Measurements from ENCODE around the gene PPP2R2C. TPM values are rescaled to one million over a fixed set of nuclear protein-coding genes. Genes with fewer than 3 reads are reported as not detected.

Gene PPP2R2C
- total RNA-seq, 2 donors from 2014 or later = 0.66 to 0.78 TPM

- no peaks in the 10 kb centered on the region for H3K36me3 ChIP-seq (replicated peaks in 1 of 2; ENCODE audit: insufficient read depth in 1 of 2, low read depth in 2 of 2)
Measured at GRCh38 chr4:6325788-6326290, 146.6 kb downstream of the PPP2R2C start.

DNA sequence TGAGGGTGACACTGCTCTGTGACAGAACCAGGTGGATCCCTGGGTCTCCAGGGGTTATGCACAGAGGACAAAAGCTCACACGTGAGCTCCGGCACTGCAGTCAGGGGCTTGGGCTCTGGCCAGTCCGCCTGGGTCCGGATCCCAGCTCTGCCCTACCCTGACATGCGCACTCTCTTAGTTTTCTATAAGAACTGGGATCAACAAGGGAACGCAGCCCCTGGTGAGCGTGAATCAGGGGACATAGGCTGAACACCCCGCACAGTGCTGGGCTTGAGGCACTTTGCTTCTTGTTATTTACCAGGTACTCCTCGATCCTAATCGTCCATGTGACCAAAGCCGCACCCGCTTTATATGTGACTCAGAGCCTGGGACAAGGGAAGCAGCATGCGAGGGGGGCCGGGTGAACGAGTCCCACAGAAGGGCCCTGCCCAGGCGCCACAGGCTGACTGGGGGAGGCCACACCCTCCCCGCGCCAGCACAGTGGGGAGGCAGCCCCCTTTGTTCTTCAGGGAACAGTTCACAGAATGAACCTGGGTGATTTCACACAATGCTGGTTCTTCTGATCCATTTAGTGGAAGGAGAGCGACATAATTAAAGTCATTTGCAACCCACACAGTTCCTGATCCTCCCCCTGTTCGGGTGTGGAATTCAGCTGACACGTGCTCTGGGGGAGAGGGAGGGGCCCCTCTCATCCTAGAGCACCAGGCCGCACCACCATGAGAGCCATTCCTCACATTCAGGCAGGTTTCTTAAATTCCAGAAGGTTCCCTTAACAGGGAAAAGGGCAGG, 147.2 kb downstream of the PPP2R2C start:
- no peak for ATAC-seq
- Histone ChIP-seq H3K9me3 (no peaks in the 10 kb centered on the region), H3K4me3 (no peak overlapping the region), H3K27ac (no peak overlapping the region), H3K36me3 (replicated peaks in 1 of 2; ENCODE audit: insufficient read depth in 1 of 2, low read depth in 2 of 2) (no peaks in the 10 kb centered on the region), H3K27me3 (no peaks in the 10 kb centered on the region), H3K4me1 (no peaks in the 10 kb centered on the region)
- TF ChIP-seq POLR2A (IDR thresholded peaks at IDR 0.05) = no peak
- TF ChIP-seq, protein P1, sequence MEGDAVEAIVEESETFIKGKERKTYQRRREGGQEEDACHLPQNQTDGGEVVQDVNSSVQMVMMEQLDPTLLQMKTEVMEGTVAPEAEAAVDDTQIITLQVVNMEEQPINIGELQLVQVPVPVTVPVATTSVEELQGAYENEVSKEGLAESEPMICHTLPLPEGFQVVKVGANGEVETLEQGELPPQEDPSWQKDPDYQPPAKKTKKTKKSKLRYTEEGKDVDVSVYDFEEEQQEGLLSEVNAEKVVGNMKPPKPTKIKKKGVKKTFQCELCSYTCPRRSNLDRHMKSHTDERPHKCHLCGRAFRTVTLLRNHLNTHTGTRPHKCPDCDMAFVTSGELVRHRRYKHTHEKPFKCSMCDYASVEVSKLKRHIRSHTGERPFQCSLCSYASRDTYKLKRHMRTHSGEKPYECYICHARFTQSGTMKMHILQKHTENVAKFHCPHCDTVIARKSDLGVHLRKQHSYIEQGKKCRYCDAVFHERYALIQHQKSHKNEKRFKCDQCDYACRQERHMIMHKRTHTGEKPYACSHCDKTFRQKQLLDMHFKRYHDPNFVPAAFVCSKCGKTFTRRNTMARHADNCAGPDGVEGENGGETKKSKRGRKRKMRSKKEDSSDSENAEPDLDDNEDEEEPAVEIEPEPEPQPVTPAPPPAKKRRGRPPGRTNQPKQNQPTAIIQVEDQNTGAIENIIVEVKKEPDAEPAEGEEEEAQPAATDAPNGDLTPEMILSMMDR (IDR thresholded peaks at IDR 0.05) = no peak
- intact Hi-C loops (cut with DNase I) = loop anchor here (5.0 kb wide), 1 partner anchor 73 kb away; no protein-coding TSS in a partner anchor
- 43 to 51% methylated on average over 11 to 22 of the region's 22 CpGs for WGBS, 2 donors
- no peak for DNase-seq

More at GRCh38 chr4:6325788-6326290, 146.6 kb downstream of the PPP2R2C start:
- no peak for TF ChIP-seq POLR2A (IDR thresholded peaks at IDR 0.05)
- TF ChIP-seq, protein P1 (IDR thresholded peaks at IDR 0.05) = no peak
- ATAC-seq (no peak), DNase-seq (no peak)
- intact Hi-C loops (cut with DNase I) = loop anchor here (5.0 kb wide), 1 partner anchor 74 kb away; no protein-coding TSS in a partner anchor
- H3K27me3 ChIP-seq = no peaks in the 10 kb centered on the region
- H3K4me3 ChIP-seq = no peak overlapping the region
- H3K4me1 ChIP-seq = no peaks in the 10 kb centered on the region
- no peak overlapping the region for H3K27ac ChIP-seq
- H3K9me3 ChIP-seq = no peaks in the 10 kb centered on the region
- 77 to 92% methylated on average over 6 to 14 of the region's 14 CpGs for WGBS, 2 donors

DNA sequence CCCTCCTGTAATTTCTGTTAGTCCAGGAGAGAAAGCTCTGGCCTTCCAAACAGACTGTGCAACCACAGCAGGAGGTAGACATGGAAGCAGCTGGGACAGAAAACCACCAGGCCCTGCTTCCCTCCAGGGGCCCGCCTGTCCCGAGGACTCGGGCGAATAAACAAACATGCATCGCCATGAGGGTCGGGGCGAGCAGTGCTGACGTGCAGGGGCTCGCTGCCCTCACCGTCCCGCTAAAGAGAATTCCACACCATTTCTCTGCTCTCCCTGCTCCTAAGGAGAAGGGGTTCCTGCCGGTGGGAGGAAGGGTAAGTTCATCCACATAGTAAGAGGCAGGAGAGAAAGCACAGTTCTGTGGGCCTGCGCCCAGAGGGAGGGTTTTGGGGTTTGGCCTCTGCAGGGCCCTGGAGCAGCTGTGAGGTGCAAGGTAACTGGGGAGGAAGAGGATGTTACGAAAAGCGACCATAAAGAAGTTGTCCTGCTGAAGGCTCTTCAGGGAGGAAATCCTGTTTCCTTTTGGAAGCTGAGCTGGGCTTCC, 147.9 kb downstream of the PPP2R2C start:
- no peak overlapping the region for H3K27ac ChIP-seq
- no peaks in the 10 kb centered on the region for H3K4me1 ChIP-seq
- no peaks in the 10 kb centered on the region for H3K27me3 ChIP-seq
- DNase-seq = no peak
- no peak overlapping the region for H3K4me3 ChIP-seq
- H3K36me3 ChIP-seq (replicated peaks in 1 of 2; ENCODE audit: insufficient read depth in 1 of 2, low read depth in 2 of 2) = no peaks in the 10 kb centered on the region
- no peaks in the 10 kb centered on the region for H3K9me3 ChIP-seq
- intact Hi-C loops (cut with DNase I) = no loop called here
- TF ChIP-seq POLR2A (IDR thresholded peaks at IDR 0.05) = no peak
- TF ChIP-seq, protein P1 (IDR thresholded peaks at IDR 0.05) = no peak
- no peak for ATAC-seq
- 50 to 56% methylated on average over 15 of the region's 15 CpGs for WGBS, 2 donors

- intact Hi-C loops (cut with DNase I) = no loop called here
- no peak for DNase-seq
Measured at GRCh38 chr4:6322761-6323566, 149.4 kb downstream of the PPP2R2C start.

More at GRCh38 chr4:6322761-6323566, 149.4 kb downstream of the PPP2R2C start:
- H3K27ac ChIP-seq = no peak overlapping the region
- H3K27me3 ChIP-seq = no peaks in the 10 kb centered on the region
- 50 to 72% methylated on average over 14 to 33 of the region's 33 CpGs for WGBS, 2 donors
- no peaks in the 10 kb centered on the region for H3K9me3 ChIP-seq
- H3K4me1 ChIP-seq = no peaks in the 10 kb centered on the region
- no peak for ATAC-seq
- TF ChIP-seq, protein P1 (IDR thresholded peaks at IDR 0.05) = no peak
- no peak for TF ChIP-seq POLR2A (IDR thresholded peaks at IDR 0.05)
- no peak overlapping the region for H3K4me3 ChIP-seq
- no peaks in the 10 kb centered on the region for H3K36me3 ChIP-seq (replicated peaks in 1 of 2; ENCODE audit: insufficient read depth in 1 of 2, low read depth in 2 of 2)

Data from body of pancreas (tissue), 4 donors.